Caco-2 (cell line): ENCODE measurements around the gene CCDC191. TPM values are rescaled to one million over a fixed set of nuclear protein-coding genes. Genes with fewer than 3 reads are reported as not detected.

Experiments
- BruUV-seq: library from RNA; stranded (reverse); fragments of 400-500 nt; replicated peaks from 2 replicates; lab custom pipeline; 2021; lab: Mats Ljungman, UMichigan
- CTCF ChIA-PET: fragments of 300-600 bp; sonication (Branson Sonifier 250); formaldehyde crosslinking; loops from one replicate; lab custom pipeline; 2022; ENCODE audit warnings: antibody characterized with exemption; lab: Charles Lee
- POLR2A ChIA-PET: fragments of 300-600 bp; sonication (Branson Sonifier 250); formaldehyde crosslinking; loops from one replicate; lab custom pipeline; 2022; ENCODE audit warnings: antibody characterized with exemption; lab: Charles Lee
- DNase-seq, 2 experiments: peaks; one replicate each; pipeline versions ENCODE4 v3.0.0 to v3.0.0-alpha.2; 2020 to 2022
- H3K27me3 ChIP-seq: replicated peaks from 2 replicates; pipeline ENCODE4 v1.6.0; 2011; ENCODE audit warnings: low read length; ENCODE audit not compliant: control insufficient read depth, insufficient read depth
- H3K36me3 ChIP-seq: 2 replicates; pipeline ENCODE4 v1.5.1; 2011; ENCODE audit warnings: low read length; ENCODE audit not compliant: control insufficient read depth, insufficient read depth
- H3K4me1 ChIP-seq: fragments of 250-450 bp; sonication (Bioruptor Pico); 2 replicates; pipeline ENCODE4 v1.5.1; 2020; ENCODE audit warnings: mild to moderate bottlenecking
- H3K4me3 ChIP-seq: 2 replicates; pipeline ENCODE4 v1.5.1; 2011; ENCODE audit warnings: low read depth, mild to moderate bottlenecking, control low read depth, low read length
- H3K9me3 ChIP-seq: fragments of 250-450 bp; sonication (Bioruptor Pico); 2 replicates; pipeline ENCODE4 v1.5.1; 2020; ENCODE audit warnings: mild to moderate bottlenecking, moderate library complexity
- H3K27ac Mint-ChIP-seq: one replicate; pipeline ENCODE4 v1.8.0; 2022; ENCODE audit warnings: mixed read lengths; ENCODE audit not compliant: unreplicated experiment
- H3K27me3 Mint-ChIP-seq: one replicate; pipeline ENCODE4 v1.8.0; 2022; ENCODE audit warnings: mixed read lengths; ENCODE audit not compliant: insufficient read depth, unreplicated experiment
- H3K36me3 Mint-ChIP-seq: one replicate; pipeline ENCODE4 v1.8.0; 2022; ENCODE audit warnings: mild to moderate bottlenecking, mixed read lengths; ENCODE audit not compliant: insufficient read depth, unreplicated experiment
- H3K4me1 Mint-ChIP-seq: one replicate; pipeline ENCODE4 v1.8.0; 2022; ENCODE audit warnings: low read depth, mixed read lengths; ENCODE audit not compliant: unreplicated experiment
- H3K4me3 Mint-ChIP-seq: one replicate; pipeline ENCODE4 v1.8.0; 2022; ENCODE audit warnings: mild to moderate bottlenecking, moderate library complexity, mixed read lengths; ENCODE audit not compliant: unreplicated experiment
- H3K9me3 Mint-ChIP-seq: one replicate; pipeline ENCODE4 v1.8.0; 2022; ENCODE audit warnings: mixed read lengths; ENCODE audit not compliant: unreplicated experiment
- CTCF ChIP-seq, 2 experiments: fragments of 200-600 bp in 1 of 2; IDR thresholded peaks; 1 replicate in 1 of 2; 2 replicates in 1 of 2; pipeline versions ENCODE4 v1.5.1 to v1.8.0; 2011 to 2022; ENCODE audit warnings: antibody characterized with exemption in 1 of 2, control low read depth in 1 of 2, inconsistent platforms in 1 of 2, low read depth in 1 of 2, low read length in 1 of 2, mild to moderate bottlenecking in 1 of 2, moderate library complexity in 1 of 2; ENCODE audit not compliant: insufficient read depth in 1 of 2, severe bottlenecking in 1 of 2, unreplicated experiment in 1 of 2
- intact Hi-C: fragments of 100-400 bp; cut with micrococcal nuclease; formaldehyde crosslinking; loops from one replicate; pipeline ENCODE4 v1.10.0; 2022; ENCODE audit not compliant: unreplicated experiment
- total RNA-seq: library from RNA; stranded (reverse); gene quantifications from 2 replicates; pipeline ENCODE4 v1.2.3, GENCODE V29; 2022

Gene CCDC191
- total RNA-seq, 1 experiment from 2014 or later = 2.2 TPM

GRCh38 chr3:114043205-114043604 is 13.1 kb downstream of the CCDC191 start:
- no peaks in the 10 kb centered on the region for H3K4me1 ChIP-seq
- Mint-ChIP-seq H3K27ac (no peak overlapping the region), H3K4me1 (no peaks in the 10 kb centered on the region), H3K36me3 (no peaks in the 10 kb centered on the region), H3K27me3 (peaks cover 4% of the 10 kb centered on the region), H3K9me3 (no peaks in the 10 kb centered on the region), H3K4me3 (no peak overlapping the region)
- H3K4me3 ChIP-seq = no peak overlapping the region
- no peaks in the 10 kb centered on the region for H3K36me3 ChIP-seq
- H3K27me3 ChIP-seq = no peaks in the 10 kb centered on the region
- no TSS peak for BruUV-seq
- no peak for TF ChIP-seq CTCF (IDR thresholded peaks at IDR 0.05; ENCODE audit: insufficient read depth in 1 of 2, low read depth in 1 of 2, low read length in 1 of 2, severe bottlenecking in 1 of 2, unreplicated experiment in 1 of 2)
- ChIA-PET CTCF (no interaction called here), POLR2A (no interaction called here)
- no peak for DNase-seq
- no peaks in the 10 kb centered on the region for H3K9me3 ChIP-seq
- intact Hi-C loops = no loop called here

GRCh38 chr3:114035896-114036295 is 20.4 kb downstream of the CCDC191 start:
- no peak for DNase-seq
- H3K9me3 Mint-ChIP-seq = no peaks in the 10 kb centered on the region
- Histone ChIP-seq H3K4me3 (no peak overlapping the region), H3K9me3 (no peaks in the 10 kb centered on the region), H3K36me3 (no peaks in the 10 kb centered on the region), H3K4me1 (no peaks in the 10 kb centered on the region), H3K27me3 (no peaks in the 10 kb centered on the region)
- no TSS peak for BruUV-seq
- CTCF ChIA-PET = no interaction called here
- intact Hi-C loops = no loop called here
- no peaks in the 10 kb centered on the region for H3K4me1 Mint-ChIP-seq
- H3K27ac Mint-ChIP-seq = no peak overlapping the region
- no peak for TF ChIP-seq CTCF (IDR thresholded peaks at IDR 0.05; ENCODE audit: insufficient read depth in 1 of 2, low read depth in 1 of 2, low read length in 1 of 2, severe bottlenecking in 1 of 2, unreplicated experiment in 1 of 2)
- H3K27me3 Mint-ChIP-seq = no peaks in the 10 kb centered on the region
- no peaks in the 10 kb centered on the region for H3K36me3 Mint-ChIP-seq
- no peak overlapping the region for H3K4me3 Mint-ChIP-seq
- POLR2A ChIA-PET = no interaction called here

DNA sequence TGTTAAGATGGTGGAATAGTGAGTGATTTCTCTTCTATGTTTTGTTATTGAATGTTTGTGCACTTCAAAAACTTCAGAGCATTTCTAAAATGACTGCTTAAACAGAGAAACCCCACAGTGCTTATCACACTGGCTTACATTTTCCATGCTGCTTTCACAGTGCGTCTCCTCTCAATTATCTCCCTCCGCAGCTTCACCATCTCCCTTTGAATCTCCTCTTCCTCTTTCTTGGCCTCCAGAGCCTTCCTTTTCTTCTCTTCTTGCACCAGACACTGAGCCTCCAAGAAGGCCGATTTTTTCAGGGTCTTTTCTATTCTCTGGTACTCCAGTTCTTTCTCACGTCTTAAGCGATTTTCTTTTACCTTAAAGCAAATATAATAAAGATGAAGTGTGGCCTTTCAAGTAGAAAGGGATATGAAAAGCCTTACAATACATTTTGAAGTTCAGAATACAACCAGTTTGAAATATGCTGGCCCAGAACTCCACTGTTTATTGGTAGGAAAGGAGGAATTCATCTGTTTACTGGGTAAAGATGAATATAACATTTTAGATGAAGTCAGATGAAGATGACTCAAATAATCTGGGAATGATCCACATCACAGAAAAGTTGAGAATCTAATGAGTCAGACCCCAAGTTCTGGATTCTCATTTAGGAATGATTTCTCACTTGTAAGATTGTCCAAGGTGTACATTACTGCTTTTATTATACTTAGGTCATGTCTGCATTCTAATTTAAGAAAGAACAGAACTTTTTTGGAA is 21.4 kb downstream of the CCDC191 start:
- H3K4me1 Mint-ChIP-seq = no peaks in the 10 kb centered on the region

More for the DNA sequence above, 21.4 kb downstream of the CCDC191 start:
- no peak for DNase-seq
- H3K4me1 ChIP-seq = no peaks in the 10 kb centered on the region
- TF ChIP-seq CTCF (IDR thresholded peaks at IDR 0.05; ENCODE audit: insufficient read depth in 1 of 2, low read depth in 1 of 2, low read length in 1 of 2, severe bottlenecking in 1 of 2, unreplicated experiment in 1 of 2) = no peak
- H3K4me3 ChIP-seq = no peak overlapping the region
- no TSS peak for BruUV-seq
- POLR2A ChIA-PET = no interaction called here
- H3K36me3 Mint-ChIP-seq = no peaks in the 10 kb centered on the region
- no peaks in the 10 kb centered on the region for H3K27me3 ChIP-seq
- H3K36me3 ChIP-seq = no peaks in the 10 kb centered on the region
- no peak overlapping the region for H3K27ac Mint-ChIP-seq
- no peak overlapping the region for H3K4me3 Mint-ChIP-seq
- intact Hi-C loops = no loop called here
- no peaks in the 10 kb centered on the region for H3K9me3 ChIP-seq
- no peaks in the 10 kb centered on the region for H3K27me3 Mint-ChIP-seq
- CTCF ChIA-PET = no interaction called here
- no peaks in the 10 kb centered on the region for H3K9me3 Mint-ChIP-seq
